T-helper 1 cell treated with Interleukin-12 subunit alpha and Interleukin-12 subunit beta and Interleukin-4 antibody, amounts not matched to agents 30 μg/mL and 1 μg/mL, for 36 hours (primary cell): ENCODE data around the gene FHIT.

ENCODE experiments used
- H3K27ac Mint-ChIP-seq: one replicate; pipeline ENCODE4 v1.8.0; 2021; ENCODE audit warnings: mild to moderate bottlenecking, mixed read lengths
- H3K27me3 Mint-ChIP-seq: one replicate; pipeline ENCODE4 v1.8.0; 2021; ENCODE audit warnings: low read depth, mixed read lengths
- H3K36me3 Mint-ChIP-seq: one replicate; pipeline ENCODE4 v1.8.0; 2021; ENCODE audit warnings: low read depth, mixed read lengths
- H3K4me1 Mint-ChIP-seq: one replicate; pipeline ENCODE4 v1.8.0; 2021; ENCODE audit warnings: low read depth, mixed read lengths
- H3K4me3 Mint-ChIP-seq: one replicate; pipeline ENCODE4 v1.8.0; 2021; ENCODE audit warnings: mild to moderate bottlenecking, moderate library complexity, mixed read lengths
- H3K9me3 Mint-ChIP-seq: one replicate; pipeline ENCODE4 v1.8.0; 2021; ENCODE audit warnings: mixed read lengths

Gene FHIT

GRCh38 chr3:61172203-61172602 is 79.0 kb downstream of the FHIT start:
- Mint-ChIP-seq H3K4me3 (no peak overlapping the region), H3K36me3 (no peaks in the 10 kb centered on the region)

DNA sequence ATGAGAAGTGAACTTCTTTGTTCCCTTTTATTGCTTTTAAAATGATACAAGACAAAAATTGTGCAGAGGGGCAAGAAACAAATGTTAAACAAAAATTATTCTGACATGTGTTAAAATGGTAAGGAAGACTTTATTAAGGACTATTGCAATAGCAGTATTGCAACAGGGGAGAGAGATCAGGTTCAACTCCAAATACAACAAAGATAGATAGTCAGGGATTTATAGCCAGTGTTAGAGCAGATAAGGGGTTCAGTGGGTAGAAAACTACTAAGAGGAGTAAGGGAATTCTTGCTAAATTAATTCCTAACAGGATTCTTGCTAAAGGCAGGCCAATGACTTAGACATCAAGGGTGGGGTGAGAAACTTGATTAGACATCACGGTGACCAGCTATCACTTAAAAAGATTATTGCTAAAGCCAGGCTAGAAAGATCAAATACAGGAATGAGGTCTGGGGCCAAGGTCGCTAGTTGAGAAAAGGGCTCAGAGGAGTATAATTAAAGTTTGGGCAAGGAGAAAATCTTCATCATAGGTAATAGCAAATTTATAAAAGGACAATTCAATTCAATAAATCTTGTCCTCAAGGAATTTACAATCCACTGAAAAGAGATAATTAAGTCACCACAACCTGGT is 81.5 kb downstream of the FHIT start:
- H3K27me3 Mint-ChIP-seq = no peaks in the 10 kb centered on the region

More at GRCh38 chr3:61172203-61172602, 79.0 kb downstream of the FHIT start:
- Mint-ChIP-seq H3K9me3 (no peaks in the 10 kb centered on the region), H3K4me1 (no peaks in the 10 kb centered on the region), H3K27ac (no peak overlapping the region), H3K27me3 (no peaks in the 10 kb centered on the region)

GRCh38 chr3:61168286-61168685 is 83.0 kb downstream of the FHIT start:
- no peak overlapping the region for H3K4me3 Mint-ChIP-seq

More for the DNA sequence above, 81.5 kb downstream of the FHIT start:
- Mint-ChIP-seq H3K27ac (no peak overlapping the region), H3K36me3 (no peaks in the 10 kb centered on the region), H3K4me3 (no peak overlapping the region), H3K4me1 (no peaks in the 10 kb centered on the region), H3K9me3 (peaks cover 7% of the 10 kb centered on the region)

DNA sequence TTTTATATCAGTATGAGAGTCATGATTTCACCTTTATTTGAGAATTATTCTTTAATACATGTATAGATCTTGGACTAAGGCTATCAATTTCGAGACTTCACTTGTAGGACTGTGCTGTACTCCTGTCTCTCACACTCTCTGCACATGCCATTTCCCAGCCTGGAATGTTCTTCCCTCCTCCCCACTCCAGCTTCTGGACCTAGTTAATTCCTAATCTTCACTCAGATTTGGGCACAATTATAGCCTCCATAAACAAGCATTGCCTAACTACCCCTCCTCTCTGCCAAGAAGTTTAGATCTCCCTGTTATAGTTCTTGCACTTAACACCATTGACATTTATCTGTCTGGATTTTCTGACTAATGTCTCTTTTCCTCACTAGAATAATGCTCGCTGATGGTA is 88.3 kb downstream of the FHIT start:
- no peak overlapping the region for H3K4me3 Mint-ChIP-seq
- no peaks in the 10 kb centered on the region for H3K4me1 Mint-ChIP-seq
- no peaks in the 10 kb centered on the region for H3K27me3 Mint-ChIP-seq
- H3K9me3 Mint-ChIP-seq = peaks cover 7% of the 10 kb centered on the region
- H3K36me3 Mint-ChIP-seq = peaks cover 2% of the 10 kb centered on the region
- H3K27ac Mint-ChIP-seq = no peak overlapping the region

More at GRCh38 chr3:61168286-61168685, 83.0 kb downstream of the FHIT start:
- Mint-ChIP-seq H3K27ac (no peak overlapping the region), H3K4me1 (no peaks in the 10 kb centered on the region), H3K36me3 (no peaks in the 10 kb centered on the region), H3K27me3 (no peaks in the 10 kb centered on the region), H3K9me3 (peaks cover 7% of the 10 kb centered on the region)

DNA sequence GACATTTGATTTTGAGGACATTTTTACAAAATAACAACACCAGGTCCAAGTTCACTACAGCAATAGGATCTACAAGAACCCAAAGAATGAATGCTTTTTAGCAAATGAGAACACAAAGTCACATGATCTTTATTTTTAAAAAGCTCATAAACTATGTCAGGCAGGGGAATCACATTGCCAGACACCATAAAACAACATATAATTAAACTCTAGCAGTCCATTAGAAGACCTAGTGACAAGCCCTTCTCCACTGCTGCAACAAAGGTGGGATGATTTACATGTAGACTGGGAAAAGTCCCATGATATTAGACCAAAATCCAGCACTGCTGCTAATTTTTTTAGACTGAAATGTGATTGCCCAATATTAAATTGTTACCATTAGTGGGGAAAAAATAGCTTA is 92.6 kb downstream of the FHIT start:
- Mint-ChIP-seq H3K9me3 (no peaks in the 10 kb centered on the region), H3K4me1 (no peaks in the 10 kb centered on the region), H3K36me3 (peaks cover 2% of the 10 kb centered on the region), H3K4me3 (no peak overlapping the region), H3K27me3 (no peaks in the 10 kb centered on the region), H3K27ac (no peak overlapping the region)

GRCh38 chr3:61158216-61158615 is 93.0 kb downstream of the FHIT start:
- no peak overlapping the region for H3K27ac Mint-ChIP-seq
- no peak overlapping the region for H3K4me3 Mint-ChIP-seq
- H3K9me3 Mint-ChIP-seq = no peaks in the 10 kb centered on the region
- H3K36me3 Mint-ChIP-seq = peaks cover 2% of the 10 kb centered on the region
- H3K27me3 Mint-ChIP-seq = no peaks in the 10 kb centered on the region
- H3K4me1 Mint-ChIP-seq = no peaks in the 10 kb centered on the region

DNA sequence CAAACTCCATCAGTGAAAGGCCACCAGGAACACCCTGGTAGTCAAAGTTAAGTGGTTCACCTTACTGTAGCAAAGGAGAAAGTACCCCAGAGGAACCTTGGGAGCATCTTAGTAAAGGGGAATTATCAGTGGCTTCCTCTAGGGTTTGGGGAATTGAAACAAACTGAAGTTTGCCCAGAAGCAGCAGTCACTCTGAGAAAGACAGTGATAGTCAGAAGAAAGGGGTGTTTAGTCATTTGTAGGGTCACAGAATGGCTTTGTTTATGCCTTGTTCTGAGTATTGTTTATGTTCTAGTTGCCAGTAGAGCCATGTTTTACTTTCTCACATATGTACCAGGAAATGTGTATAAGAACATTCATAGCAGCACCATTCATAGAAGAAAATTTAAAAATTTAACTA is 93.8 kb downstream of the FHIT start:
- Mint-ChIP-seq H3K36me3 (no peaks in the 10 kb centered on the region), H3K9me3 (no peaks in the 10 kb centered on the region), H3K27me3 (no peaks in the 10 kb centered on the region), H3K4me1 (no peaks in the 10 kb centered on the region), H3K4me3 (no peak overlapping the region), H3K27ac (no peak overlapping the region)

GRCh38 chr3:61155701-61156292 is 95.5 kb downstream of the FHIT start:
- no peaks in the 10 kb centered on the region for H3K27me3 Mint-ChIP-seq
- no peaks in the 10 kb centered on the region for H3K4me1 Mint-ChIP-seq
- no peaks in the 10 kb centered on the region for H3K36me3 Mint-ChIP-seq
- no peak overlapping the region for H3K27ac Mint-ChIP-seq
- H3K4me3 Mint-ChIP-seq = no peak overlapping the region
- H3K9me3 Mint-ChIP-seq = no peaks in the 10 kb centered on the region

DNA sequence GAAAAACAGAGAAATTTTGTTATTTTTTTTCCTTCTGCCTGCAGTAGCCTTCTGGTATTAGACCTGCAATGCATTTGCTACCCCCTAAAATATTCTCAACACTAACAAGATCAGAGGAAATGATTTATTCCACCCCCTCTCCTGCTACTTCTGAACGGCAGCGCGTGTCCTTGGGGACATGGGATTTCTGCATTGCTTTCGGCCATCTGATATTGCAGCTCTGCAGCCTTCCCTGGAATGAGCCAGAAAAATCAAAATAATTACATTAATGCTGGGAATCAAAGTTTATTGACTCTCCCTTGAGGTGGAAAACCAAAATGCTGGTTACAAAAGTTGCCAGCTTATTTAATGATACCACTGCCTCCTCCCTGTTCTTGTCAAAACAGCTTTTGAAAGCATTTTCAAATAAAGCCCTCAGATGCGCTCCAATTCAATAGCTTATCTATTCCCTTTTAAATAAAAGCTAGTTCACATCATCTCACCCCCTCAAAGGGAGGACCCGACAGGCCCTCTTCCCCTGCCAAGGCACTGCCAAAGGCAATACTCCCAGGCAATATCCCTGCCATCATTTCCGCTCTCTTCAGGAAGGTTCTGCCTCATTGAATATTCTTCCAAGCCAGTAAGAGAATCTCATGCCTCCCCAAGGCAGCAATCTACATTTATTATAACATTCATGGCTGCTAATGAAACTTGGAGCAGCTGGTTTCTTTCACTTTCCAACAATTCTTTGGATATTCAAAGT is 96.6 kb downstream of the FHIT start:
- Mint-ChIP-seq H3K27me3 (no peaks in the 10 kb centered on the region), H3K9me3 (no peaks in the 10 kb centered on the region), H3K4me3 (no peak overlapping the region), H3K36me3 (no peaks in the 10 kb centered on the region), H3K27ac (no peak overlapping the region), H3K4me1 (no peaks in the 10 kb centered on the region)

DNA sequence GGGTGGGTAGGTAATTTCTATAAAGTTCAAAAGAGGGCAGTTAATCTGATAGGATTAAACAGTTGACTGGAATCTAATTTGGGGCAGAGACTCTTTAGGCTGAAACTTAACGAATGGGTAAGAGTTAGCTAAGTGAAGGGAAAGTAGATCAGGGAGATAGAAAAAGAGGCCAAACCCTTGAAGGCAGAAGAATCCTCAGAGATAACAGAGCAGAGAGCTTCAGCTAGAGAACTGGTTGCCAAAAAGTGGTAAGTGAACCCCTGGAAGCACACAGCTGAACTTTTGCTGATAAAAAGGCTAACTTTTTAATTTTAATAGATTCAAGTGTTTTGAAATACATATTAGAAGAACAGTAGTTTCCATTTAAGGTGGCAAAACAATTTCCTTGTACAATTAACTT is 99.2 kb downstream of the FHIT start:
- H3K4me1 Mint-ChIP-seq = no peaks in the 10 kb centered on the region
- no peaks in the 10 kb centered on the region for H3K9me3 Mint-ChIP-seq
- no peak overlapping the region for H3K4me3 Mint-ChIP-seq
- no peaks in the 10 kb centered on the region for H3K36me3 Mint-ChIP-seq
- H3K27ac Mint-ChIP-seq = no peak overlapping the region
- H3K27me3 Mint-ChIP-seq = no peaks in the 10 kb centered on the region

- Mint-ChIP-seq H3K4me3 (no peak overlapping the region), H3K27ac (no peak overlapping the region), H3K4me1 (no peaks in the 10 kb centered on the region), H3K36me3 (no peaks in the 10 kb centered on the region), H3K9me3 (no peaks in the 10 kb centered on the region), H3K27me3 (no peaks in the 10 kb centered on the region)
Measured at GRCh38 chr3:61149236-61149635, 102.0 kb downstream of the FHIT start.

DNA sequence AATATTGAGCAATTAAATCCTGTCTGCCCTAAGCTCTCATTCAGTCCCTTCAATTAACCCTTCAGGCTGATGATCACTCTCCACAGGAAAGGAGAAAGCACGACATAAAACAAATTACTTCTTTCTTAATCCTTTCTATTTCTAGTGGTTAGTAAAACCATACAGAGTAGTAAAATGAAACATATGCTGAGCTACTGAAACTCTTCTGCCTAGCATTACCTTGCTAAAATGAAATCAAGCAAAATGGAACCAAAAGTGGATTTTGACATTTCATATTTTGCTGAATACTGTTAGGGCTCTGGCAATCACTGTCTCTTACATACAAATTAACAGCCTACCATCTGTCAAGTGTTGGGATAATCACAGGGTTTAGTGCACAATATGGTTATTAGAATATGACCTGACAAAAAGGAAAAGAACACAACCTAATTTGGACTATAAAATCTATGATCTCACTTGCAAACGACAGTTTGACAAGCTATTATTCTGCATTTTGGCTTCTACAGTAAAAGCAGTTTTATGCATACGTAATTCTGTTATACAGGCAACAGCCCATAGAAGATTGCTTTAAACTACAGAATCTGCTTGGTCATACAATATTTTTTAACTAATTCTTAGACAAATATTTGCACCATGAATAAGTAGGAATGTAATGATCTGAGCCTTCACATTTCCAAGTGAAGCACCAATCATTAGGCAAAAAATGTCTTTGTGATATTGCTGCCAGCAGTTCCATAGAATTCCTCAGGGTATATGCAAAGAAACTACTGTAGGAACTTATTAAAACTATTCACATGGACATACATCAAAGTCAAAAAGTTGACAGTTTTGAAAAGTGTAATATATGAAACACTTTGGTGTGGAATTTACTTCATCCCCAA is 105.0 kb downstream of the FHIT start:
- no peak overlapping the region for H3K4me3 Mint-ChIP-seq
- H3K9me3 Mint-ChIP-seq = no peaks in the 10 kb centered on the region
- H3K27me3 Mint-ChIP-seq = no peaks in the 10 kb centered on the region
- no peaks in the 10 kb centered on the region for H3K4me1 Mint-ChIP-seq
- no peaks in the 10 kb centered on the region for H3K36me3 Mint-ChIP-seq
- H3K27ac Mint-ChIP-seq = no peak overlapping the region

DNA sequence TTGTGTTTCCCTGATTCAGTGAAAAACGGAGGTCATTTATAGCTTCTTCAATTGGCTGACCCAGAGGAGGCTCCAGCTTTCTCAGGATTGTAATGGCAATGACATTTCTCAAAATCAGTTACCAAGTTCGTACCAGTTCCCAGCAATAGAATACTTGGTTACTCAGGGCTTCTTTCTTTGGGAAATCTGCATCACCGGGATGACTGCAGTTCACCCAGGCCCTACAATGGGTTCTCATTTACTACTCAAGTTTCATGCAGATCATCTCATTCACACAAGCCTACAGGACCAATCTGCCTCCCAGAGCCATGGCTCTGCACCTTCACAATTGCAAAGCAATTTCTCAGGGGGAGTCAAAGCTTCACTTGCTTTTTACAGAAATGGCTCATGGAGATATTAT is 109.6 kb downstream of the FHIT start:
- H3K4me1 Mint-ChIP-seq = no peaks in the 10 kb centered on the region
- H3K27ac Mint-ChIP-seq = no peak overlapping the region
- no peaks in the 10 kb centered on the region for H3K36me3 Mint-ChIP-seq
- no peaks in the 10 kb centered on the region for H3K27me3 Mint-ChIP-seq
- H3K4me3 Mint-ChIP-seq = no peak overlapping the region
- no peaks in the 10 kb centered on the region for H3K9me3 Mint-ChIP-seq

DNA sequence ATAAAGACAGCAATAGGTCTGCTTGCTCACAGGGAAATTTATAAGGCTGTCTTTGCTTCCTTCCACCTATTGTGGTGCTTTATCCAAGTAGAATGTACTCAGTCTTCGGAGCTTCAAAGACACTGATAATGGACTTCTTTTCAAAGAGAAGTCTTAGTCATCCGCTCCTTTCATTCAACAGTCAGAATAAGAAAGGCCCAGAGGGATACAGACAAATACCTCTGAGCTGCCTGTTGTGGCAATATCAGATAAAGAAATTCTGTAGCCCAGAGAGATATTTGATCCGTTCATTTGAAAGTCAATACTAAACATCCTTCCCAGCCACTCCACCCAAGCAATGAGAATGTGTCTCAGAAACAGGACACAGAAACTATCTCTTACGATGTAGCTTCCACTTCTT is 110.0 kb downstream of the FHIT start:
- H3K27me3 Mint-ChIP-seq = no peaks in the 10 kb centered on the region
- H3K36me3 Mint-ChIP-seq = no peaks in the 10 kb centered on the region
- no peak overlapping the region for H3K4me3 Mint-ChIP-seq
- no peaks in the 10 kb centered on the region for H3K4me1 Mint-ChIP-seq
- H3K27ac Mint-ChIP-seq = no peak overlapping the region
- no peaks in the 10 kb centered on the region for H3K9me3 Mint-ChIP-seq
